ENCODE data around the gene PXMP4.
"Not testable (repeated sequence)": the region's sequence is repeated elsewhere in the genome, so short reads cannot be mapped to it uniquely, and the experiment has no call there.

PXMP4 gene

GRCh38 chr20:33707668-33708067 lies 12.4 kb downstream of the PXMP4 start:
- no peak for DNase-seq (ENCODE audit: low read depth, low spot score)
- in situ Hi-C loops (cut with HindIII; ENCODE audit: low sequenced_read_pairs) = no loop called here
- no peak overlapping the region for H3K4me3 ChIP-seq (ENCODE audit: low read depth, low read length)
- no peak for TF ChIP-seq CTCF (IDR thresholded peaks at IDR 0.05; ENCODE audit: low read depth, low read length)

GRCh38 chr20:33704197-33704924 lies 15.7 kb downstream of the PXMP4 start:
- no peak for TF ChIP-seq CTCF (IDR thresholded peaks at IDR 0.05; ENCODE audit: low read depth, low read length)
- DNase-seq (ENCODE audit: low read depth, low spot score) = no peak
- in situ Hi-C loops (cut with HindIII; ENCODE audit: low sequenced_read_pairs) = no loop called here
- H3K4me3 ChIP-seq (ENCODE audit: low read depth, low read length) = no peak overlapping the region

- DNase-seq (ENCODE audit: low read depth, low spot score) = no peak
- no peak for TF ChIP-seq CTCF (IDR thresholded peaks at IDR 0.05; ENCODE audit: low read depth, low read length)
- in situ Hi-C loops (cut with HindIII; ENCODE audit: low sequenced_read_pairs) = no loop called here
Measured at GRCh38 chr20:33703498-33704137, 16.5 kb downstream of the PXMP4 start.

GRCh38 chr20:33702861-33703260 lies 17.2 kb downstream of the PXMP4 start:
- in situ Hi-C loops (cut with HindIII; ENCODE audit: low sequenced_read_pairs) = no loop called here
- no peak for TF ChIP-seq CTCF (IDR thresholded peaks at IDR 0.05; ENCODE audit: low read depth, low read length)
- DNase-seq (ENCODE audit: low read depth, low spot score) = no peak
- H3K4me3 ChIP-seq (ENCODE audit: low read depth, low read length) = no peak overlapping the region

More at GRCh38 chr20:33703498-33704137, 16.5 kb downstream of the PXMP4 start:
- no peak overlapping the region for H3K4me3 ChIP-seq (ENCODE audit: low read depth, low read length)

GRCh38 chr20:33701629-33702450 lies 18.3 kb downstream of the PXMP4 start:
- H3K4me3 ChIP-seq (ENCODE audit: low read depth, low read length) = no peak overlapping the region
- TF ChIP-seq CTCF (IDR thresholded peaks at IDR 0.05; ENCODE audit: low read depth, low read length) = no peak
- DNase-seq (ENCODE audit: low read depth, low spot score) = no peak
- in situ Hi-C loops (cut with HindIII; ENCODE audit: low sequenced_read_pairs) = no loop called here

GRCh38 chr20:33700696-33701441 lies 19.2 kb downstream of the PXMP4 start:
- H3K4me3 ChIP-seq (ENCODE audit: low read depth, low read length); in situ Hi-C loops (cut with HindIII; ENCODE audit: low sequenced_read_pairs); DNase-seq (ENCODE audit: low read depth, low spot score): not testable (repeated sequence)

GRCh38 chr20:33698966-33699365 lies 21.1 kb downstream of the PXMP4 start:
- in situ Hi-C loops (cut with HindIII; ENCODE audit: low sequenced_read_pairs); H3K4me3 ChIP-seq (ENCODE audit: low read depth, low read length): not testable (repeated sequence)

More at GRCh38 chr20:33698966-33699365, 21.1 kb downstream of the PXMP4 start:
- DNase-seq (ENCODE audit: low read depth, low spot score) = not testable (repeated sequence)

Data from astrocyte of the spinal cord (primary cell).